ENCODE results near the gene SGSM2.

SGSM2 gene

DNA sequence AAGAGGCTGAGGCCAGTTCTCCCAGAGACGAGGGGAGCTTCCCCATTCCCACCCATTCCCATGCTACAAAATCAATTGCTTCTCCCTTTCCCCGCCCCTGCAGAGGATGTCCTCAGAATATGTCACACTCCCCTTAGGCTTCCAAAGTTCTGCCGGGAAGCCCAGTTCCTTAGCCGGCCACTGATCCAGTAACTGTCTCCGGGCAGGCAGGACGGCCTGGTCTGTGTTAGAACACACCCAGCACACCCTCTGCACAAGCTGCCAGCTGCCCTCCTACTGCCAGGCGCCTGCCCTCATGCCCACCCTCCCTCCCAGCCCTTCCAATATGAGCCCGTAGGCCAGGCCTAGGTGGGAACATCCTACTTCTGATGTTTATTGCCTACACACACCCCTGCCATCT is 31.1 kb downstream of the SGSM2 start:
- no peak for DNase-seq (ENCODE audit: low spot score)

DNA sequence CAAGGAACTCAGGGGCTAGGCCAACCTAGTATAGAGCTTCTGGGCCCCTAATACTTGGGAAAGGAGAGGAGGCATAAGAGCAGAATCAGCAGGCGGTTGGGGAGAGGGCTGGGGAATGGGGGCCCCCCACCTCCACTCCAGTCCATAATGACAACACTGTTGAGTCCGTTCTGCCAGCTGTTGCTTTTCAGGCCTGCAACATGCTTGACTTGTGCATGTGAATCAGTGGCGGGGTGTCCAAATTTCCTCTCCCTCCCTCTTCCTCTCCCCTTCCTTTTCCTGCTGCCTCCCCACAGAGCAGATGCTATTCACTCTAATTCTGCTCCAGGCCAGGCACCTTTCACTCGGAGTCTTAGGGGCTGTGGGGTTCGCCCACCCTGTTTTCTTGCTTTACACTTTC is 31.7 kb downstream of the SGSM2 start:
- no peak for DNase-seq (ENCODE audit: low spot score)

DNA sequence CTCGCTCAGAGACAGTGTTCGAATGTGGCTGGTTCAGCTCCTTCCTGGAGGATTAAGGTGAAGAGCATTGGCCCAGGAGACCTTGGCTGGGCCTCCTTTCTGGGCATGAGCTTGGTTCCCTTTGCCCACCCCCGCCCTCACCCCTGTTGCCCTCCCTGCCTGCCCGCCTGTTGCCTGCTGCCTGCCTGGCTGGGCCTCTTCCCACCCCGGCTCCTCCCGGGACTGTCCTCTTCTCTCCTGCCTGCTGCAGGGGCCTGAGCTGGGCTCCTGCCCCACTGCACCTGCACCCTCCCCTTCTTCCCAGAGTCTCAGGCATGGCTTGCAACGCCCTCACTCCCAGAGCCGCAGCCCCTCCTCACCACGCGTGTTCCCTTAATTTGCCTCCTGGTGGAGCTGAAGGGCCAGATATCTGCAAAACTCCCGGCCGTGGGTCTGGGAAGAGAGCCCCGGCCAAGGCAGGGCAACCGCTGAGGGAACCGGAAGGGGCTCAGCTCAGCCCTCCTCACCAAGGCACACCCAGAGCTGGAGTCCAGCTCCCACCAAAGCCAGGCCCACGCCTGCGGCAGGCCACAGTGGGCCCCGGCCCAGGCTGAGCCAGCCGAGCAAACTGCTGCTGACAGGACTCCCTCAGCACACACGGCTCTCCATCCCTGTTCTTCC is 32.4 kb downstream of the SGSM2 start:
- DNase-seq (ENCODE audit: low spot score): no peak

DNA sequence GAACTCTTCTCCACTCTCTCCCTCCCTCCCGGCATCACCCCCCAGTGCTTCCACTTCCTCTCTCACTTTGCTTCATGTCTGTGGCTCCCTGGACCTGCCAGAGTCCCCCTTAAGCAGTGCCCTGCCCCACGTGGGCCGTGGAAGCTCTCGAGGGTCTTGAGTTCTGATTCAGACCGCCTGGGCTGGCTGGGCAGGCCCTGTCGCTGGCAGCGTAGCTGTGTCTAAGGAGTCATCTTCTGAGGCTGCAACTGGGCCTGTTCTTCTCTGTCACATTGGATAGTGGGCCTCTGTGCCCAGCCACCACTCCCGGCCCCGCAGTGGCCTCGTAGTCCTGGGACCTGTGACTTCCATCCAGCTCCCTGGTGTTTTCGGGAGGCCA is 32.9 kb downstream of the SGSM2 start:
- no peak for DNase-seq (ENCODE audit: low spot score)

DNA sequence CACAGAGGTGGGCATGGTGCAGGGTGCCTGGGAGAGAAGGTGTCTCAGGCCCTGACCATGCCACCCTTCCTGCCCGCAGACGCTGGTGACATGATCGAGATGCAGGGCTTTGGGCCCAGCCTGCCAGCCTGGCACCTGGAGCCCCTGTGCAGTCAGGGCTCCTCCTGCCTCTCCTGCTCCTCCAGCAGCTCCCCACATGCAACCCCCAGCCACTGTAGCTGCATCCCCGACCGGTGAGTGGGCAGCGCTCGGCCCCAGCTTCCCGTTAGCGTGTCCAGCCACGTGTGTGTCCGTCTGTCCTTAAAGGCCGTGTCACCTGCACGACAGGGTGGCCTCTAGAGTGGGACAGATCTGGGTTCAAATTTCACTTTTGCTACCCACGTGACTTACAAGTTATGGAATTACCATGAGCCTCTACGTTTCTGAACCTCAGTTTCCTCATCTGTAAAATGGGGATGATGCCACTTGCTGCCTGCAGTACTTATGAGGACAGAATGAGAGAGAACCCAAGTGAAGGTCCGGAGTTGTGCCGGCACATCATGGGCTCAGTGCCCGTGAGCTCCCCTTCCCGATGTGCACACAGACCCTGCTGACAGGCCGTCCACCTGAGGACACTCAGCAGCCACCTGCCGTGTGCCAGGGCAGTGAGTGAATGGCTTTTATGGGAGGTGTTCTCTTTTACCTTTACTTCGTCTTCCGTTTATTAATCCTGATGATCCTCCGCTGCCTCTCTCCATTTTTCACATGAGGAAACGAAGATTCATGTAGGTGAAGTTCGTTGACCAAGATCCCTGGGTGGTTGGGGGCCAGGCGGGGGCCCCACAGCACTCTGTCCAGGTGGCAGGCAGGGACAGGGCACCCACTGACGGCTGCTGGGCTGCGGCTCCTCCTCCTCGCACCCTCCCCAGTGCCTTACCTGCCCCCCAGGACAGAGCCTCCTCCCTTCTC is 34.2 kb downstream of the SGSM2 start:
- no peak for DNase-seq (ENCODE audit: low spot score)

DNA sequence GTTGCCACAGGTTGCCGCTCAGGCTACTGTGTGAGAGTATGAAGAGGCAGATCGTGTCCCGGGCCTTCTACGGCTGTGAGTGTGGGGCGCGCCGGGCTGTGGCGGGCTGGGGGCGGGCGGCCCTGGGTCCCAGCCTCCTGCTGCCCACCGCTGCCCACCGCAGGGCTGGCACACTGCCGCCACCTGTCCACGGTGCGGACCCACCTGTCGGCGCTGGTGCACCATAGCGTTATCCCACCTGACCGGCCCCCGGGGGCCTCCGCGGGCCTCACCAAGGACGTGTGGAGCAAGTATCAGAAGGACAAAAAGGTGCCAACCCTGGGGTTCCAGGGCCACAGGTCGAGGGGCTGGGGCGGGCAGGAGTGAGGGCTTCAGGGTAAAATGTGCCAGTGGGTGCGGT is 34.9 kb downstream of the SGSM2 start:
- no peak for DNase-seq (ENCODE audit: low spot score)

DNA sequence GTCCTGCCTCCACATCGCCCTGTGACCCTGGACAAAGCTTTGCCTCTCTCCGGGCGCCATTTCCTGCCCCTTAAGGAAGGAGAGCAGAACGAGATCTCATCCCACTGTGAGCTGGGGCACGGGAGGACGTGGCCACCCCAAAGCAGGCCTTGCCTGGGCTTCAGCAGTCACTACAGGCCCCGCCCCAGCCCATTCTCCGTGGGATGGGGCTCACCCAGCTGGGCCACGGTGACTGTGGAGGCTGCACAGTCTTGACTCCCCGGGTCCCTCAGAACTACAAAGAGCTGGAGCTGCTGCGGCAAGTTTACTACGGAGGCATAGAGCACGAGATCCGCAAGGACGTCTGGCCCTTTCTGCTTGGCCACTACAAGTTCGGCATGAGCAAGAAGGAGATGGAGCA is 35.4 kb downstream of the SGSM2 start:
- DNase-seq (ENCODE audit: low spot score): no peak

DNA sequence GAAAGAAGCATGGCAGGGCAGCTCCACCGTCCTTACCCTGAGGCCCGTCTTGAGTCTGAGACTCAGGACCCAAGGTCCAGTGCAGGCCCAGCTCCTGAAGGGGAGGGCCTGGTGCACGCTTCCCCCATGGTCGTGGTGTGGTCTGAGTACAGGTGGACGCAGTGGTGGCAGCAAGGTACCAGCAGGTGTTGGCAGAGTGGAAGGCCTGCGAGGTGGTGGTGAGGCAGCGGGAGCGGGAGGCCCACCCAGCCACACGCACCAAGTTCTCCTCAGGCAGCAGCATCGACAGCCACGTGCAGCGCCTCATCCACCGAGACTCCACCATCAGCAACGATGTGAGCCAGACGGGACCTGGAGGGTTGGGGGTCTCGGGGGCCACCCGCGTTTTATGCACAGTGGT is 35.9 kb downstream of the SGSM2 start:
- DNase-seq (ENCODE audit: low spot score): no peak

DNA sequence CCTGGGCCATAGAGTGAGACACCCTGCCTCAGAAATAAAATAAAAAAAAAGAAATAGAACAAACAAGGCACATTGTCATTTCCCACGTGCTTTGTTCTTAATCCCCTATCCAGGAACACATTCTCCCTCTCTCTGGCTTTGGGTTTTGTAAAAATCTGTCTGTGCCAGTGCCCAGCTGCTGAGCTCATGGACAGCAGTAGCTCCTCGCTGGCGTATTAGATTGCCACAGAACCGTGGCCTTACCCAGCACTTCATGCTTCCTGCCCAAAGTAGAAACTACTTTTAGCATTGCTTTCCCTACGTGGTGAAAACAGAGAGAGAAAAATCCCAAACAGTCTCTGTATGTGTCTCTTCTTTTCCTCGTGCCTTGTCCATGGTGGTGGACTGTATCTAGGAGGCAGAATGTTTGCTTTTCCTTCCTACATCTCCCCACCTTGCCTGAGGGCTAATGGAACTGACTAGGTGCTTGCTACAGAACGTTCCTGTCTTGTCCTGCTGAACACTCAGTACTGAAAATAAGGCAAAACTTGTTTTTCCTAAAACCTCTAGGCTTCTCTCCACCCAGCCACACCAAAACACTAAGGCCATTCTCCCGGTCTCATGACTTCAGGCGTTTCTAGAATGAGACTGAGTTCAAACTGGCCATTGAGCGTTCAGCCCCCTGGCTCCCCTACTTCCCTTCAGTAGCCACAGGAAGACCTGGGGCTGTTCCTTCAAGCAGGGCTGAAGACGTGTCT is 37.4 kb downstream of the SGSM2 start:
- DNase-seq (ENCODE audit: low spot score): no peak

DNA sequence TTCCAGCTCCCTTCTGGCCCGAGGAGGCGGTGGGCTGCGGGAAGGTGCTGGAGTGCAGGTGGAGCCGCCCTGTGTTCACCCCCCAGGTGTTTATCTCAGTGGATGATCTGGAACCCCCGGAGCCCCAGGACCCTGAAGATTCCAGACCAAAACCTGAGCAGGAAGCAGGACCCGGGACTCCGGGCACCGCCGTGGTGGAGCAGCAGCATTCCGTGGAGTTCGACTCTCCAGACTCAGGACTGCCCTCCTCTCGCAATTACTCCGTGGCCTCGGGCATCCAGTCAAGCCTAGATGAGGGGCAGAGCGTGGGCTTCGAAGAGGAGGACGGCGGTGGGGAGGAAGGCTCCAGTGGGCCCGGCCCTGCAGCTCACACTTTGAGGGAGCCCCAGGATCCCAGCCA is 38.1 kb downstream of the SGSM2 start:
- DNase-seq (ENCODE audit: low spot score): no peak

DNA sequence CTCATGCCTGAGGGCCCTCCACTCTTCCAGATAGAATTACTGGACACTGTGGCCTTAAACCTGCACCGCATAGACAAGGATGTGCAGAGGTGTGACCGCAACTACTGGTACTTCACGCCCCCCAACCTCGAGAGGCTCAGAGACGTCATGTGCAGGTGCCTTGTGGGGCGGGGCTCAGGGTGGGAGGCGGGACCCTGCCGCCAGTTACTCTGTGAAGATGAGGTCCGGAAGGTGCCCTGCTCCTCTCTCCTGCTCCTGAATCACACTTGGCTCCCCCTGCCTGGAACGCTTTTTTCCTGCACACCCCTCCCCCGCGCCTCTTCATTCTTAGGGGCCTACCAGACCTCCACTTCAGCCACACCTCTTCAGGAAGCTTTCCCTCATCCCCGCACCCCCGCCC is 38.8 kb downstream of the SGSM2 start:
- DNase-seq (ENCODE audit: low spot score): no peak

DNA sequence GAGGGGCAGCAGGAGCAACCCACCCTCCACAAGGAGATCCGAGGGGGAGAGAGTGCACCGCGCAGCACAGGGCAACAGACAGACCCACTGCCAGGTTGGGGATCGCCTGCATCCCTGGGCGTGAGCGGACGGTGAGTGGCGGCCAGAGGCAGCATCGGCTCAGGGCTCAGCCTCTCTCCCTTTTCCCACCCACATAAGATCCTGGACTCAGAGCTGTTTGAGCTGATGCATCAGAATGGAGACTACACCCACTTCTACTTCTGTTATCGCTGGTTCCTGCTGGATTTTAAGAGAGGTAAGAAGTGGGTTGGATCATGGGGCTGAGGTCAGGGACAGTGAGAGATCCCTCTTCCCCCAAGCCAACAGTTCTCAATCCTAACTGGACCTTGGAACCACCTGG is 40.4 kb downstream of the SGSM2 start:
- DNase-seq (ENCODE audit: low spot score): no peak

DNA sequence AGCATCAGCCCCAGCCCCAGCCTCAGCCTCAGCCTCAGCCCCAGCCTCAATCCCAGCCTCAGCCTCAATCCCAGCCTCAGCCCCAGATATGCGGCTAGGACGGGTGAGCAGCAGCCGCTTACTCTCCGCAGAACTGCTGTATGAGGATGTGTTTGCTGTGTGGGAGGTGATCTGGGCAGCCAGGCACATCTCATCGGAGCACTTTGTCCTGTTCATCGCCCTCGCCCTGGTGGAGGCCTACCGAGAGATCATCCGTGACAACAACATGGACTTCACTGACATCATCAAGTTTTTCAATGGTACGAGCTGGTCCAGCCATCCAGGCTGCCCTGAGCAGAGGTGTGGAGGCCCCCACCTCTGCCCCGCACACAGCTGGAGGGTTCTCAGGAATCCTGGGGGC is 41.6 kb downstream of the SGSM2 start:
- no peak for DNase-seq (ENCODE audit: low spot score)

DNA sequence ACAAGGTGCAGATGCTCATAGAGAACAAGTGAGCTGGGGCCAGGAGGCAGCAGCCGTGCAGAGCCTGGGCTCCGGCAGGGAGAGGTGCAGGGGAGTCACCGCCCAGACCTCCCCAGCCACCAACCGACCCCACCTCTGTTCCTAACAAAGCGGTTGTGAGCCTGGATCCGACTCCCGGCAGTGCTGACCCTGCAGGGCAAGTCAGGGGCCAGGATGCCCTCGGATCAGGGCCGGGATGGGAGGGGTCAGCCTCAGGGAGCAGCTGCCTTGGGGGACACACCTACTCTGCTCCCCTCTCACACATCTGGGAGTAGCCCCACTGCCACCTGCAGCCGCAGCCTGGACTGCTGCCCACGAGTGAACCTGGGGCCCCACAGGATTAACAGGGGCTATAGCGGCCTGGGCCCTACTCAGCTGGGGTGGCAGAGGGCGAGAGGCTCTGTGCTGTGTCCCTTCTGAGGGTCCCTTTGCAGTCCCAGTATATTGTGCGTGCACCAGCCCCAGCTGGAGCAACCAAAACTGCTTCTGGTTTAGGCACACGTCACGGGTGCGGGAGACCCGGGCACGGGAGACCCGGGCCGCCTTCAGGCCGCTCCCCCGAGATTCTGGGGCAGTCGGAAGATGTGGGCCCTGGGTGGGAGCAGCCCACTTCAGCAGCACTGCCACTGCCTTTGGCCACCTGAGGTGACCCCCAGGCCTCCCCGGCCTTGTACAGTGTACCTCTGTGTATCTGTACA is 42.4 kb downstream of the SGSM2 start:
- DNase-seq (ENCODE audit: low spot score): no peak

DNA sequence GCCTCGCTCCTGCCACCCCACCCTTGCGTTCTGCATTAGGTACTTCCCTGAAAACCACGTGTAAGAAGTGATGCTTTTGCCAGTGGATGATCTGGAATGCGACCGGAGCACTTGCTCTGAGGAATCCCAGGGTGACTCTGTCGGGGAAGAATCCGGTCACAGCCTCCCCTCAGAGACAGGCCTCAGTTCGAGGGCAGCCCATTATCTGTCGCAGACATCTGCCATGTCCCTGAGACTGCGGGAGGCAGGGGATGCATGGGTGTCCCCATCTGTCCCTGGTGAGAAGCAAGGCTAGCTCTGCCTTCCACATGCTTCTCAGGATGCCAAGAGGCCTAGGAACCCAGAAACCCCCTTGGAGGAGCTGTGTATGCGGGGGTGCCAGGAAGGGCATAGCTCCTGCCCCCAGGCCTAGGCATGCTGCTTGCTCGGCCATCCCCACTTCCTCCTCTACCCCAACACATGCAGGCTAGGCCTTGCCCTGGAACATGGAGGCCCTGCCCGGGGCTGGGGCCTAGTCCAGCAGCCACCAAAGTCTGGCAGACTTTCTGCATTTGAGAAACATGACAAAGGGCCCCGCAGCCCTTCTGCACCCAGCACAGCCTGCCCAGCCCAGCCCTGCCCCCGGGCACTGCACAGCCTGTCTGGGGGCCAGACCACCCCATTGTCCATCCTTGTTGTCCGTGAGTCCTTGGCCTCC is 43.1 kb downstream of the SGSM2 start:
- no peak for DNase-seq (ENCODE audit: low spot score)

DNA sequence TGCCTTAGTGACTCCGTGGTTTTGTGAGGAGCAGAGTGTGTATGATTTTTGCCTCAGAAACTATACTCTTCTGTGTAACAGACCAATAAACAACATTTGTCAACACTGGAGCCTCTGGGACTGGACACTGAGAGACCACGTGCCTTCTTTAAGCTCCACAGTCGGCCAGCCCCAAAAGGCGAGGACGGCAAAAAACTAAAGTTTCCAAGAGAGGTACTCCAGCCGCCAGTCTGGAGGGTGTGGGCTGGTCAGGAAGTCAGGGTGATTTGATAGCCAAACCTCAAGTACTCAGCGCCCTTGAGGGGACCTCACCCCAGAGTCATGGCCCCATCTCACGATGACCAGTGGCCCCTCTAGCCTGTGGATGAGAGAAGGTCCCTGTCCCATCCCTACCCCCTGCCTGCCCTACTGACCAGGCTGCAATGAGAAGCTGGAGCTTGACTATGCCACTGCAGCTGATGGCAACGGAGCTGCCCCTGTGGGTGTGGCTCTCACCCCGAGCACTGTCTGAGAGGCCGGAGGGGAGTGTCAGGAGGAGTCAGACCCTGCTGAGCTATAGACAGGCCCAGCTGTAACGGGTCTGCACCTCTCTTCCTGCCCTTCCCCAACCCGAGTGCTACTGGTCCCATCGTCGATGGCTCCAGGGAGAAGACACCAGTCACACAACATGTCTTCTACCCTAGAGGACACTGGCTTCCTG is 43.8 kb downstream of the SGSM2 start:
- DNase-seq (ENCODE audit: low spot score): no peak

DNA sequence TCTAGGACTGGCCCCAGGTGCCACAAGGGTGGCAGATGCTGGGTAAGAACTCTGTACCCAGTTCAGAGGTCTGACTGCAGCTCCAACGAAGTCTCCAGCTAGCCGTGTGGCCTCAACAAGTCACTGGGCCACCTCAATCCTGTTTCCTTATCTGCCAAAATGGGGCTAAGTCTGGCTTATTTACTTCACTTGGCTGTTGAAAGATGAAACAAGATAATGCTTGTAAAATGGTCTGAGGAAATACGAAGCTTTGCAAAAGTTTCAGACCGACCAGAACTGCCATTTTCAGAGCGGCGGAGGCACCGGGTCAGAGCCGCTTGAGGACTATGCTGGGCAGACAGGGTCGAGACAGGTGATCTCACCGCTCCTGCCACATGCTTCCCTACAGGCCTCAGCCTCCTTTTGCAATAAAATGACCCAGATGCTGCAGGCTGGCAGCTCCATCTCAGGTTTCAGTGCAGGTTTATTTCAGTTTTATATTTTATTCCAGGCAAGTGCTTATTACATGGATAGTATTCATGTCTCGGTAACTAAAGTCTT is 46.4 kb downstream of the SGSM2 start:
- DNase-seq (ENCODE audit: low spot score): no peak

DNA sequence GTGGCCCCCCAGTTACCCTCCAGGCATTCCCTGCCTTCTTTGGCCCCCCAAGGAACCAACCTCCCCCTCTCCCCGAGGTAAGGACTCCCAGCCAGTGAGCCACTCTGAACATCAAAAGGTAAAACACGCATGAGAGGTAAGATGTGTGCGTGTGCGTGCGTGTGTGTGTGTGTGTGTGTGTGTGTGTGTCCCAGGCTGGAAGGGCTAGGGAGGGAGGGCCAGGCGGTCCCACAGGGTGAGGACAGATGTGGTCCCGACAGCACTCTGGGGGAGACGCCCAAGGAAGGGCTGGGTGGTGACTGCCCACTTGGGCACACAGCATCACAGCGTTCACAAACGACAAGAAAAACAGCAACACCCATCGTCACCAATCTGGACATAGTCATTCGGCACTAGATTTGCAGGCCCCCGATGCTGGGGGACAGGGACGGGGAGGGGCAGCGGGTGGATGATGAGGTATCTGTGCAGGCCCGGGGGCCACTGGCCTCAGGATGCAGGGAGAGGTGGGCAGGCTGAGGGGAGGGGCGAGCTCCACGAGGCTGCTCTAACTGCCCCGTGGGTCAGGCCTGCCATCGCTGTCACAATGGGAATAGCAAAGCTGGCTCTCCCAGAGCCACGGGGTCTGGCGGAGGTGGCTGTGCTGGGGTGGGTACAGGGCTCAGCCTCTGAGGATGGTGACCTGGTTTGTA is 47.3 kb downstream of the SGSM2 start:
- DNase-seq (ENCODE audit: low spot score): no peak

DNA sequence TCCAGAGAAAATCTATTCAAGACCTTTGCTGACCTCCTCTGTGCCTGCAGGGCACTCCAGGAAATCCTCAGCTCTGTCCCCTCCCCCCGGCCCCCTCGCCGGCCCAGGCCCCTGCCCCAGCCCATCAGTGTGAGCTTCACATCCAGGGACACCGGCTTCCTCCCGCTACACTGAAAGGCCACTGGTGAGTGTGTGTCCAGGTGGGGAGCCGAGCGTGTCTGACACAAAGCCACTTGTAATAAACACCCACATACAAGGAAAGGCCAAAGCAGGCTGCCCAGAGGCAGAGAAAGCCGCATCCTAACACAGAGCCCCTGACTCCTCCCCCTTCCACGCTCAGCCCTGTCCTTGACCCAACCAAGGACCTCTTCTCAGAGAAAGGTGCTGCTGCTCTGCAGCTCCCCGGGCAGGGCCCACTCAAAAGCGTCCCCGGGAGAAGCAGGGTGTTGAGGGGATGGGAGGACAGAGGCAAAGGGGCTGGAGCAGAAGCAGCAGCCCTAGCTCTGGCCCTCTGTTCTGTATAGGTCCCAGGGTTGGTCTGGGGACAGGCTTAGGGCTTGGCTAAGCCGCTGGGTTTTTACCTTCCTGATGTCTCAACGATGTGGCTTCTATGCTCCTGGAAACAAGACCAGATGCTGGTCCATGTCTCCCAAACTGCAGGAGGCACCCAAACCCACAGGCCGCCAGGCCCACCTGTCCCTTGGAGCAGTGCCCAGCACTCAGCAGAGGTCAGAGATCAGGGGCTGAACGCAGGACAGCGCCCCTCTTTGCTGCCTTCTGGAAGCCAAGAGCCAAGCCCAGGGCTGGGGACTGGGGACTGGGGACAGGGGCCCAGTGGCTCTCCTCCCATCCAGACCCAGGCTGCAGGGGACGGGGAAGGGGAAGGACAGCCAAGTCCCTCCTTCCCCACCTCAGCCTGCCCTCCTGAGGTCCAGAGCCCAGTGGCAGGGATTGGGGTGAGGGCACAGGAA is 48.2 kb downstream of the SGSM2 start:
- no peak for DNase-seq (ENCODE audit: low spot score)
